Measurements from ENCODE around the gene CIC.
A peak's percentile ranks its signal among the peaks of the same experiment; 100 is the strongest.

Gene CIC

GRCh38 chr19:42290136-42290522, 21.1 kb downstream of the CIC start:
- no peak for DNase-seq

- peak in 1 of 2 experiments; percentile 9 for DNase-seq
These were observed 21.7 kb downstream of the CIC start for GRCh38 chr19:42290523-42291434.

GRCh38 chr19:42291435-42291810, 22.4 kb downstream of the CIC start:
- DNase-seq: no peak

GRCh38 chr19:42292042-42292960, 23.2 kb downstream of the CIC start:
- no peak for DNase-seq

GRCh38 chr19:42292963-42293362, 23.9 kb downstream of the CIC start:
- DNase-seq: no peak

GRCh38 chr19:42293540-42293939, 24.5 kb downstream of the CIC start:
- no peak for DNase-seq

- DNase-seq: no peak
These were observed 24.9 kb downstream of the CIC start for GRCh38 chr19:42293948-42294347.

GRCh38 chr19:42294471-42295137, 25.6 kb downstream of the CIC start:
- DNase-seq: no peak

GRCh38 chr19:42295342-42295741, 26.3 kb downstream of the CIC start:
- no peak for DNase-seq

GRCh38 chr19:42295831-42296525, 26.9 kb downstream of the CIC start:
- peak in 1 of 2 experiments; percentile 54 for DNase-seq

GRCh38 chr19:42297039-42297438, 28.0 kb downstream of the CIC start:
- no peak for DNase-seq

- no peak for DNase-seq
These were observed 32.7 kb downstream of the CIC start, which contains the start of gene PRR19 for GRCh38 chr19:42301646-42302203. Gene PRR19, plus strand, starts transcription at chr19:42302132. Its CDS starts 7,453 bp downstream, at chr19:42309585.

GRCh38 chr19:42303101-42303464, 34.0 kb downstream of the CIC start:
- no peak for DNase-seq

- DNase-seq: no peak
These were observed 34.8 kb downstream of the CIC start for GRCh38 chr19:42303876-42304275.

- no peak for DNase-seq
These were observed 37.6 kb downstream of the CIC start for GRCh38 chr19:42306646-42307045.

- DNase-seq: no peak
These were observed 40.6 kb downstream of the CIC start for GRCh38 chr19:42309686-42310085.

- no peak for DNase-seq
These were observed 42.6 kb downstream of the CIC start for GRCh38 chr19:42311657-42312056.

- DNase-seq: no peak
These were observed 43.3 kb downstream of the CIC start for GRCh38 chr19:42312370-42312769.

GRCh38 chr19:42313096-42313839, 44.2 kb downstream of the CIC start, which contains the start of gene TMEM145:
Gene TMEM145, plus strand, starts transcription at chr19:42313309. Its CDS starts 68 bp downstream, at chr19:42313377.
- DNase-seq: peak in 1 of 2 experiments; percentile 22

GRCh38 chr19:42313840-42314755, 45.0 kb downstream of the CIC start:
- no peak for DNase-seq
